SK-N-SH (cell line): ENCODE results near the gene MYPOP. TPM values are rescaled to one million over a fixed set of nuclear protein-coding genes. Genes with fewer than 3 reads are reported as not detected.

Source experiments
- CTCF ChIA-PET: fragments of 300-600, 350-600 bp; formaldehyde crosslinking; extraction: SDS; loops from one replicate; lab custom pipeline; 2021; lab: Yijun Ruan, JAX
- POLR2A ChIA-PET: fragments of 350-600 bp; sonication (Branson Sonifier 250); formaldehyde crosslinking; extraction: SDS; loops from one replicate; lab custom pipeline; 2020; ENCODE audit warnings: antibody characterized with exemption, inconsistent platforms; lab: Yijun Ruan, JAX
- DNase-seq: peaks from one replicate; pipeline ENCODE4 v3.0.0; 2012
- H2AFZ ChIP-seq: fragments of 200-600 bp; sonication (generic); 2 replicates; pipeline ENCODE4 v1.8.1; 2016; ENCODE audit warnings: antibody characterized with exemption, mild to moderate bottlenecking, low read depth
- H3F3A ChIP-seq: fragments of 200-600 bp; sonication (generic); replicated peaks from 2 replicates; pipeline ENCODE3; 2016; ENCODE audit warnings: antibody characterized with exemption, mild to moderate bottlenecking; ENCODE audit not compliant: insufficient read depth
- H3K27ac ChIP-seq, 2 experiments: fragments of 200-500 bp in 1 of 2; fragments of 200-600 bp in 1 of 2; sonication (Bioruptor generic) in 1 of 2; sonication (generic), shearing (Covaris generic) in 1 of 2; 2 replicates each; pipeline versions ENCODE4 v1.5.1 to v1.6.1; 2014 to 2016; ENCODE audit warnings: low read depth in 2 of 2, inconsistent platforms in 1 of 2, low read length in 1 of 2, mild to moderate bottlenecking in 1 of 2, mixed read lengths in 1 of 2
- H3K27me3 ChIP-seq: fragments of 200-600 bp; sonication (generic), shearing (Covaris generic); 2 replicates; pipeline ENCODE4 v1.6.1; 2016; ENCODE audit warnings: mixed run types; ENCODE audit not compliant: insufficient read depth
- H3K36me3 ChIP-seq, 2 experiments: fragments of 200-500 bp in 1 of 2; fragments of 200-600 bp in 1 of 2; sonication (Bioruptor generic) in 1 of 2; sonication (generic) in 1 of 2; replicated peaks in 1 of 2; 2 replicates each; pipeline versions ENCODE3 to v1.5.1; 2014 to 2016; ENCODE audit warnings: low read length in 1 of 2, mild to moderate bottlenecking in 1 of 2; ENCODE audit not compliant: insufficient read depth in 2 of 2, control insufficient read depth in 1 of 2
- H3K4me1 ChIP-seq, 2 experiments: fragments of 200-500 bp in 1 of 2; fragments of 200-600 bp in 1 of 2; sonication (Bioruptor generic) in 1 of 2; sonication (generic), shearing (Covaris generic) in 1 of 2; 2 replicates each; pipeline versions ENCODE4 v1.5.1 to v1.6.1; 2014 to 2016; ENCODE audit warnings: low read depth in 1 of 2, low read length in 1 of 2, mixed run types in 1 of 2; ENCODE audit not compliant: insufficient read depth in 2 of 2, control insufficient read depth in 1 of 2
- H3K4me2 ChIP-seq: fragments of 200-600 bp; sonication (generic), shearing (Covaris generic); 2 replicates; pipeline ENCODE4 v1.6.1; 2017; ENCODE audit warnings: mixed run types
- H3K4me3 ChIP-seq, 2 experiments: fragments of 200-500 bp in 1 of 2; fragments of 200-600 bp in 1 of 2; sonication (Bioruptor generic) in 1 of 2; sonication (generic), shearing (Covaris generic) in 1 of 2; 2 replicates each; pipeline versions ENCODE4 v1.5.1 to v1.8.1; 2014 to 2016; ENCODE audit warnings: low read depth in 2 of 2, inconsistent platforms in 1 of 2, low read length in 1 of 2, mild to moderate bottlenecking in 1 of 2, mixed read lengths in 1 of 2, moderate library complexity in 1 of 2
- H3K79me2 ChIP-seq: fragments of 200-600 bp; sonication (generic); 2 replicates; pipeline ENCODE4 v1.8.1; 2017; ENCODE audit warnings: mild to moderate bottlenecking; ENCODE audit not compliant: insufficient read depth
- H3K9ac ChIP-seq: fragments of 200-600 bp; sonication (generic); 2 replicates; pipeline ENCODE4 v1.6.1; 2017; ENCODE audit warnings: mixed run types
- H3K9me2 ChIP-seq: fragments of 200-600 bp; sonication (generic); 2 replicates; pipeline ENCODE4 v1.6.1; 2017; ENCODE audit warnings: mixed run types
- H3K9me3 ChIP-seq: fragments of 200-600 bp; sonication (generic); 2 replicates; pipeline ENCODE4 v1.6.1; 2017; ENCODE audit warnings: mixed run types, mild to moderate bottlenecking, moderate library complexity
- H4K20me1 ChIP-seq: fragments of 200-600 bp; sonication (generic); 2 replicates; pipeline ENCODE4 v1.6.1; 2017; ENCODE audit warnings: mild to moderate bottlenecking, mixed run types; ENCODE audit not compliant: insufficient read depth
- CHD2 ChIP-seq: fragments of 150-350 bp; IDR thresholded peaks from 2 replicates; pipeline ENCODE4 v1.6.1; 2018; ENCODE audit warnings: low read length; ENCODE audit not compliant: partially characterized antibody
- CTCF ChIP-seq: fragments of 200-600 bp; sonication (generic); IDR thresholded peaks from 2 replicates; pipeline ENCODE4 v1.6.1; 2017; ENCODE audit warnings: antibody characterized with exemption, mild to moderate bottlenecking, moderate library complexity
- EP300 ChIP-seq, 2 experiments: IDR thresholded peaks; 2 replicates each; pipeline versions ENCODE4 v1.4.0 to v1.6.1; 2012; ENCODE audit warnings: borderline replicate concordance in 1 of 2, low read depth in 1 of 2, low read length in 1 of 2
- FOXM1 ChIP-seq: IDR thresholded peaks from 2 replicates; pipeline ENCODE4 v1.4.0; 2012; ENCODE audit warnings: low read depth, mild to moderate bottlenecking
- GABPA ChIP-seq: IDR thresholded peaks from 2 replicates; pipeline ENCODE4 v1.4.0; 2012; ENCODE audit warnings: low read depth, mild to moderate bottlenecking
- GATA2 ChIP-seq: sonication (generic); formaldehyde crosslinking; IDR thresholded peaks from 2 replicates; pipeline ENCODE4 v1.5.0; 2020; ENCODE audit warnings: mild to moderate bottlenecking, missing genetic modification reagents
- MEF2A ChIP-seq: IDR thresholded peaks from 2 replicates; pipeline ENCODE4 v1.4.0; 2012; ENCODE audit warnings: low read depth, borderline replicate concordance
- MXI1 ChIP-seq: IDR thresholded peaks from 2 replicates; pipeline ENCODE4 v1.6.1; 2012; ENCODE audit warnings: mild to moderate bottlenecking, low read depth, low read length, improper control_type of control experiment
- NFIC ChIP-seq: IDR thresholded peaks from 2 replicates; pipeline ENCODE4 v1.4.0; 2012; ENCODE audit warnings: borderline replicate concordance
- NRF1 ChIP-seq: IDR thresholded peaks from 2 replicates; pipeline ENCODE4 v1.6.1; 2012; ENCODE audit warnings: low read depth, mild to moderate bottlenecking, low read length
- POLR2AphosphoS5 ChIP-seq: IDR thresholded peaks from 2 replicates; pipeline ENCODE4 v1.6.1; 2012; ENCODE audit warnings: low read depth, low read length
- RCOR1 ChIP-seq: fragments of 150-350 bp; IDR thresholded peaks from 2 replicates; pipeline ENCODE4 v1.6.1; 2017; ENCODE audit warnings: antibody characterized with exemption, low read length
- SIN3A ChIP-seq: IDR thresholded peaks from 2 replicates; pipeline ENCODE4 v1.6.1; 2012; ENCODE audit warnings: low read depth, mild to moderate bottlenecking, low read length, moderate library complexity, borderline replicate concordance
- TCF12 ChIP-seq: IDR thresholded peaks from 2 replicates; pipeline ENCODE4 v1.4.0; 2012
- TEAD4 ChIP-seq: IDR thresholded peaks from 2 replicates; pipeline ENCODE4 v1.4.0; 2012; ENCODE audit warnings: mild to moderate bottlenecking, borderline replicate concordance; ENCODE audit not compliant: insufficient read depth
- USF1 ChIP-seq: IDR thresholded peaks from 2 replicates; pipeline ENCODE4 v1.4.0; 2012; ENCODE audit warnings: low read depth, borderline replicate concordance
- ZBTB33 ChIP-seq: IDR thresholded peaks from 2 replicates; pipeline ENCODE4 v1.4.0; 2012; ENCODE audit warnings: low read depth, borderline replicate concordance
- WGBS: methylation state at CpG from one replicate; pipeline ENCODE4 v1.1.6; 2017; ENCODE audit warnings: low lambda C conversion rate; 5-methylcytosine and 5-hydroxymethylcytosine counted together
- polyA plus RNA-seq, 3 experiments: library from polyadenylated mRNA; depleted of rRNA; stranded (reverse); fragments of >200 nt; gene quantifications; 2 replicates each; pipeline ENCODE4 v1.2.3, GENCODE V29; 2012
- TF ChIP-seq, protein P1 (sequence below): fragments of 150-350 bp; IDR thresholded peaks from 2 replicates; pipeline ENCODE4 v1.6.1; 2016; ENCODE audit warnings: mild to moderate bottlenecking, low read depth, low read length

MYPOP gene
- polyA plus RNA-seq, 1 of the 3 experiments (the other 2 are of a cell fraction) = 5.1 TPM

- ChIA-PET CTCF (interaction anchor here (1.0 to 12.2 kb wide), 4 partner anchors 13 to 45 kb away, joined by 6 to 121 read pairs (median 17); partner anchors contain the start of genes IRF2BP1 and MYPOP), POLR2A (interaction anchor here (0.5 kb wide), 1 partner anchor 162 kb away, joined by 4 read pairs; no protein-coding TSS in a partner anchor)
- Histone ChIP-seq H3F3A (peaks cover 19% of the 10 kb centered on the region), H3K9me3 (no peaks in the 10 kb centered on the region), H3K4me2 (peak overlapping the region; percentile 91), H3K79me2 (peaks cover 56% of the 10 kb centered on the region), H3K4me3 (peak overlapping the region; percentile 77 to 96), H3K27me3 (peaks cover 19% of the 10 kb centered on the region; the same call in 1 of the 2 replicates), H4K20me1 (no peaks in the 10 kb centered on the region), H3K9ac (peak overlapping the region; percentile 90), H3K9me2 (no peaks in the 10 kb centered on the region), H3K27ac (peak overlapping the region; percentile 89 to 93), H2AFZ (peak overlapping the region; percentile 79; the same call in 1 of the 2 replicates), H3K36me3 (peaks cover 5 to 24% of the 10 kb centered on the region in 2 experiments), H3K4me1 (peaks cover 0 to 6% of the 10 kb centered on the region in 2 experiments; a peak in 2 of 4 replicates)
- DNase-seq = no peak
- under 1% methylated on average over 11 of the region's 11 CpGs for WGBS
- TF ChIP-seq RCOR1 (0 out of 2 replicates have a peak, but pooled peaks have one; percentile 11), MXI1 (peak; percentile 92; the same call in 1 of the 2 replicates), ZBTB33 (no peak), TEAD4 (no peak), GATA2 (peak; percentile 61), SIN3A (no peak), USF1 (peak; percentile 72; the same call in 1 of the 2 replicates)
Observed at GRCh38 chr19:45862271-45862563, 40.2 kb downstream of the MYPOP start.

DNA sequence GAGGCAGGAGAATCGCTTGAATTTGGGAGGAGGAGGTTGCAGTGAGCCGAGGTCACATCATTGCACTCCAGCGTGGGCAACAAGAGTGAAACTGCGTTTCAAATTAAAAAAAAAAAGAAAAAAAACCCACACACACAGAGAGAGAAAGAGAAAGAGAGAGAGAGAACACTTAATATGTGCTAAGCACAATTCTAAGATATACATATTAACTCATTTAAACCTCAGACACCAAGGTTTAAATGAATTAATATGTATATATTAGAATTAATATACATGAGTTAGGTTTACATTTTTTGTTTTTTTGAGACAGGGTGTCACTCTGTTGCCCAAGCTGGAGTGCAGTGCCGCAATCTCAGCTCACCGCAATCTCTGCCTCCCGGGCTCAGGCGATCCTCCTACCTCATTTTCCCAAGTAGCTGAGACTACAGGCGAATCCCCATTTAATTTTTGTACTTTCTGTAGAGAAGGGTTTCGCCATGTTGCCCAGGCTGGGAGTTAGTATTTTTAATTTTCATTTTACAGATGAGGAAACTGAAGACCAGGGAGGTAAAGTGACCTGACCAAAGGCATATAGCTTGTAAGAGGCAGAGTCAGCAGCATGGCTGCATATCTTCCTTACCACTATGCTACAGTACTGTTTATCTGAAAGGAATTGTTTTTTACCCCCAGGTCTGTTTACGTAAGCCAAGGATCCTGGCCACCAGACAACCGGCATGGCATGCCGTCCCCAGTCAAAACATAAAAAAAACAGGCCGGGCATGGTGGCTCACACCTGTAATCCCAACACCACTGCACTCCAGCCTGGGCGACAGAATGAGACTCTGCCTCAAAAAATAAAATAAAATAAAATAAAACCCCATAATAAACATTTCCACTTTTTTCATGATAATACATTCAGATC, 41.8 kb downstream of the MYPOP start:
- H3K4me1 ChIP-seq = peaks cover 0 to 6% of the 10 kb centered on the region in 2 experiments; a peak in 2 of 4 replicates
- WGBS = 93% methylated on average over 15 of the region's 15 CpGs
- H3K27me3 ChIP-seq = peaks cover 19% of the 10 kb centered on the region; the same call in 1 of the 2 replicates
- no peak for DNase-seq
- ChIA-PET POLR2A (no interaction called here), CTCF (interaction anchor here (1.2 to 1.6 kb wide), 4 partner anchors 22 to 183 kb away, joined by 3 to 5 read pairs (median 4); no protein-coding TSS in a partner anchor)
- 0 out of 2 replicates have a peak, but pooled peaks cover 10% of the 10 kb centered on the region for H4K20me1 ChIP-seq
- H3K4me2 ChIP-seq = no peak overlapping the region; the same call in 1 of the 2 replicates
- H3K79me2 ChIP-seq = peaks cover 72% of the 10 kb centered on the region
- H3K9ac ChIP-seq = no peak overlapping the region
- H3K36me3 ChIP-seq = peaks cover 5 to 33% of the 10 kb centered on the region in 2 experiments
- H3K27ac ChIP-seq = no peak overlapping the region
- no peak overlapping the region for H3K4me3 ChIP-seq
- H3F3A ChIP-seq = peaks cover 14% of the 10 kb centered on the region
- no peaks in the 10 kb centered on the region for H3K9me2 ChIP-seq
- H2AFZ ChIP-seq = no peak overlapping the region
- TF ChIP-seq FOXM1 = no peak
- no peak for TF ChIP-seq NFIC
- TF ChIP-seq NRF1 = no peak
- TF ChIP-seq CTCF = no peak
- no peak for TF ChIP-seq GABPA
- TF ChIP-seq TCF12 = no peak
- no peak for TF ChIP-seq POLR2AphosphoS5
- no peak for TF ChIP-seq RCOR1
- TF ChIP-seq CHD2 = no peak
- TF ChIP-seq, protein P1, sequence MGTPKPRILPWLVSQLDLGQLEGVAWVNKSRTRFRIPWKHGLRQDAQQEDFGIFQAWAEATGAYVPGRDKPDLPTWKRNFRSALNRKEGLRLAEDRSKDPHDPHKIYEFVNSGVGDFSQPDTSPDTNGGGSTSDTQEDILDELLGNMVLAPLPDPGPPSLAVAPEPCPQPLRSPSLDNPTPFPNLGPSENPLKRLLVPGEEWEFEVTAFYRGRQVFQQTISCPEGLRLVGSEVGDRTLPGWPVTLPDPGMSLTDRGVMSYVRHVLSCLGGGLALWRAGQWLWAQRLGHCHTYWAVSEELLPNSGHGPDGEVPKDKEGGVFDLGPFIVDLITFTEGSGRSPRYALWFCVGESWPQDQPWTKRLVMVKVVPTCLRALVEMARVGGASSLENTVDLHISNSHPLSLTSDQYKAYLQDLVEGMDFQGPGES = no peak
- no peak for TF ChIP-seq MEF2A
- TF ChIP-seq EP300 (IDR thresholded peaks at IDR 0.05; ENCODE audit: borderline replicate concordance in 1 of 2, low read depth in 1 of 2, low read length in 1 of 2) = no peak
- TF ChIP-seq USF1 = no peak
- H3K9me3 ChIP-seq = no peaks in the 10 kb centered on the region
